ENCODE measurements around the gene PTPRJ.

Gene PTPRJ

DNA sequence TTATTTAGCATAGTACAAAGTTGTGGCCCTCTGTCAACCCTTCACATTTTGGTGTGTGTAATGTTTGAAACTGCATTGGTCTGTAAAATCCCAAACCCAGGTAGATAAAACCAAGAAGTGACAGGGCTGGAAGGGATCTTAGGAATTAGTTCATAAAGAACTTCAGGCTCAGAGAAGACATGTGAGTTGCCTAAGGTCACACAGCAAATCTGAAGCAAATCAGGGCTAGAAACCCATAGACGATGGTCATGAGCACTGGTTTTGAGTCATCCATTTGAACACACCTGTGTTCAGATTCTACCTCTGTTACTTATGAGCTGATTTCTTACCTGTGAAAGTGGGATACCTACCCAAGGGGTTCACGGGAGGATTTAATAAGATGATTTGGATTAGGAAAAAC lies 107.1 kb downstream of the PTPRJ start:
- TF ChIP-seq, protein P1, sequence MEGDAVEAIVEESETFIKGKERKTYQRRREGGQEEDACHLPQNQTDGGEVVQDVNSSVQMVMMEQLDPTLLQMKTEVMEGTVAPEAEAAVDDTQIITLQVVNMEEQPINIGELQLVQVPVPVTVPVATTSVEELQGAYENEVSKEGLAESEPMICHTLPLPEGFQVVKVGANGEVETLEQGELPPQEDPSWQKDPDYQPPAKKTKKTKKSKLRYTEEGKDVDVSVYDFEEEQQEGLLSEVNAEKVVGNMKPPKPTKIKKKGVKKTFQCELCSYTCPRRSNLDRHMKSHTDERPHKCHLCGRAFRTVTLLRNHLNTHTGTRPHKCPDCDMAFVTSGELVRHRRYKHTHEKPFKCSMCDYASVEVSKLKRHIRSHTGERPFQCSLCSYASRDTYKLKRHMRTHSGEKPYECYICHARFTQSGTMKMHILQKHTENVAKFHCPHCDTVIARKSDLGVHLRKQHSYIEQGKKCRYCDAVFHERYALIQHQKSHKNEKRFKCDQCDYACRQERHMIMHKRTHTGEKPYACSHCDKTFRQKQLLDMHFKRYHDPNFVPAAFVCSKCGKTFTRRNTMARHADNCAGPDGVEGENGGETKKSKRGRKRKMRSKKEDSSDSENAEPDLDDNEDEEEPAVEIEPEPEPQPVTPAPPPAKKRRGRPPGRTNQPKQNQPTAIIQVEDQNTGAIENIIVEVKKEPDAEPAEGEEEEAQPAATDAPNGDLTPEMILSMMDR (conservative IDR thresholded peaks at IDR 0.05; ENCODE audit: low read depth): no peak
- no peak for DNase-seq (ENCODE audit: low spot score)
- no peak overlapping the region for H3K27ac ChIP-seq
- POLR2A ChIA-PET (ENCODE audit: low non-redundant PET): no interaction called here
- CTCF ChIA-PET: no interaction called here

DNA sequence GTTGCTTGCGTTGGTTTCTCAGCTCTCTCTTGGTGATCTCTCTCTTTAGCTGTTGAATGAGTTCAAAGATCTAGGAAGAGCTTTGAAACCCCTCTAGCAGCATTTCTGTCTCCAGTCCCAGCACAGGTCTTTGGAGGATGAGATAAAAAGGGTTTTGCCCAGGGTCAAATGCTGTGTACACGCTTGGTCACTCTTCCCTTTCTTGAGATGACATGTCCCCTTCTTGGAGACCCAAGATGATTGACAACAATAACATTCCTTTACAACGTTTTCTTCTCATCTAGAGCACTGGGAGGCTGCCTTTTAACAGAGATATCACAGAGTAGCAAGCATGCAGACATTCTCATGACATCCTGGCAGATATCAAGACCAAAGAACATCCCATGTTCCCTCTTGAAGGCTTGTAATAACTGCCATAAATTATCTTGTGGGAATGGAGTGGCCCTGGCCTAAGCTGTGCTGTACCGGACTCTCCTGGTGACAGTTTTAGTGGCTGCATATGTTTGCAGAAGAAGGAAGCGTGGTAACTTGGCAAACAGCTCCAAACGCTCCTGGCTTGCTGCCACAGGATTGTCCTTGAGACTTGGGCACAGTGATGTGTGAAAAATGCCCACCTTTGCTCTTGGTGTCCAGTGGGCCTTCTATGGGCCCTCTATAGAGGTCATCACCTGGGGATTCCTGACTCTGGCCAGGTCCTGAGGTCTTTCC lies 107.8 kb downstream of the PTPRJ start:
- CTCF ChIA-PET: no interaction called here
- no peak overlapping the region for H3K27ac ChIP-seq
- no peak for DNase-seq (ENCODE audit: low spot score)
- POLR2A ChIA-PET (ENCODE audit: low non-redundant PET): no interaction called here
- TF ChIP-seq, protein P1 (conservative IDR thresholded peaks at IDR 0.05; ENCODE audit: low read depth): no peak

DNA sequence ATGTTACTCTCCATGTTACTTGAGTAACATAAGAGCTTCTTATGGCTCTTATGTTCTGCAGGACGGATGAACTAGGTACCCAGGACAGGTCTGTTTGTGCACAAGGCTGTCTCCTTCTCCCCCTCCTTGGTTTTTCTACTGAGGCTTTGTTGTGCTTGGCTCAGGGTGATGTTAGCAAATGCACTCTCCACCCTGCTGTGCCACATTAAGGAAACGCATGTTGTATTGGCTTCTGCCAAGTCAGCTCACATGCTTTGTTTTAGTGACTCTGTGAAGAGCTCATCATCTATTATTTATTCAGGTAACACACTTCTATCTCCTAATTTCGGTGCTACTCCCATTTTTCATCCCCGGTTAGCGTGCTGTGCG lies 108.3 kb downstream of the PTPRJ start:
- ChIA-PET POLR2A (ENCODE audit: low non-redundant PET) (no interaction called here), CTCF (no interaction called here)
- no peak for DNase-seq (ENCODE audit: low spot score)
- TF ChIP-seq, protein P1 (conservative IDR thresholded peaks at IDR 0.05; ENCODE audit: low read depth): no peak
- no peak overlapping the region for H3K27ac ChIP-seq

DNA sequence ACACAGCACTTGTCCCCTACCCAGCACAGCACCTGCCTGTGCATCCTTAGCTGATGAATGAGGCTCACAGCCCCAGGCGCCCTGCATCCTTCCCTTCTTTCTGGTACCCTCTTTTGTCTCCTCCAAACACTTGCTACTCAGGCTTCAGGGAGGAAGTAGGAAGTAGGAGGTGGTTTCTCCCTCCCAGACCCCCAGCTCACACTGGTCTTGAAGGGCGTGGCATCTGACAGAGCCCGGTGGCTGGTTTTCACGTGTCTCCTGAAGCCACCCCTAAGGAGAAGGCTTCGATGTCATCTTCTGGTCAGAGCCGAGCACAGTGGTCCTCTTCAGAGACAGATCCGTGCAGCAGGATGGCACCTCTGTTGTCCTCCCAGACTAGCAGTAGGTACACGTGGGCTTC lies 109.8 kb downstream of the PTPRJ start:
- TF ChIP-seq, protein P1 (conservative IDR thresholded peaks at IDR 0.05; ENCODE audit: low read depth): no peak
- no peak for DNase-seq (ENCODE audit: low spot score)
- ChIA-PET CTCF (no interaction called here), POLR2A (ENCODE audit: low non-redundant PET) (no interaction called here)
- H3K27ac ChIP-seq: no peak overlapping the region

DNA sequence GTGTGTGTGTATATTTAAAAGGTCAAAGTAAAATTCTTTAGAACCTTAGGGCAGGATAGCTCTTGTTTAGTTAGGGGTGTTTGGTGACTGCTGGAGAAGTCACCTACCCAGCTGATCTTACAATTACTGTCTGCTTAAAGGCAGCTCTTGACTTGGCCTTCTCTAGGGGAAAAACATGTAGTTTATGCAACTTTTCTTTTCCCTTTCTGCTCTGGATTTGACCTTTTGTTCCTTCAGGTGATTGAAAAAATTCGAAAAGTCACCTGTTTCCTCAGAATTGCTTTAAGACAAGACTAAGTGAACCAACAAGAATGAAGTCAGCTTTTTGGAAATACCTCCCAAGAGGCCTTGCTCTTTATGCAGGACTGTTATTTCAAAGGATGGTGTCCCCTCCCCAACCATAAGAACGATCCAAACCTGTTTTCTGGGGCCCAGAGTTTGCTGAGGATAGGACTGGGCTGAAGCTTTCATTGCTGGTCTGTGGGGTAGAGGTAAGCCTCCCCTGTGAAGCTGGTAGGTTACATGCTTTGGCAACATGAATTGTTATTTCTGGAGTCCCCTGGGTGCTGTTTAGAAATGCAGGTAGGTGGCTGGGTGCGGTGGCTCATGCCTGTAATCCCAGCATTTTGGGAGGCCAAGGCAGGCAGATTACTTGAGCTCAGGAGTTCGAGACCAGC lies 111.2 kb downstream of the PTPRJ start:
- no peak overlapping the region for H3K27ac ChIP-seq
- ChIA-PET POLR2A (ENCODE audit: low non-redundant PET) (no interaction called here), CTCF (no interaction called here)
- no peak for DNase-seq (ENCODE audit: low spot score)
- TF ChIP-seq, protein P1 (conservative IDR thresholded peaks at IDR 0.05; ENCODE audit: low read depth): no peak

DNA sequence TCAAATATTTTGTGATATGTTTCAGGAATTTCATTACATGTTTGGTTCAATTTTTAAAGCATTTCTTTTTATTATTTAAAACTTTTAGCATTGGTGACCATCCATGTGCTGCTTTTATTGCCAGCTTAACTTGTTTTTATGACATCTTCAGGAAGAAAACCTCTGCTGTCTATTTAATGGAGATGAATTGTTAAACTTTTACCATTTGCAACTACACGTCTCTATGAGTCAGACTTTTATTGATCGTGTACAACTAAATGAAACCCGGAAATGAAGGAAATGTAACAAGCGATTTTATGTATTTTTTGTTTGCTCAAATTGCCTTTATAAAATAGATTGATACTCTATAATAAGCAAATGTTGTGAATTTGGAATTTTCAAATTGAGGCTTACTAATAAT lies 113.0 kb downstream of the PTPRJ start:
- no peak for DNase-seq (ENCODE audit: low spot score)
- no peak overlapping the region for H3K27ac ChIP-seq
- TF ChIP-seq, protein P1 (conservative IDR thresholded peaks at IDR 0.05; ENCODE audit: low read depth): no peak
- CTCF ChIA-PET: interaction anchor here (0.6 to 1.1 kb wide), 3 partner anchors 36 to 326 kb away, joined by 3 to 5 read pairs (median 4); no protein-coding TSS in a partner anchor
- POLR2A ChIA-PET (ENCODE audit: low non-redundant PET): no interaction called here
